GM13977 (cell line): ENCODE data around the gene RPS19.
"Not testable (repeated sequence)": the region's sequence is repeated elsewhere in the genome, so short reads cannot be mapped to it uniquely, and the experiment has no call there.

ENCODE experiments used
- DNase-seq: peaks from one replicate; pipeline ENCODE4 v3.0.0; 2012; ENCODE audit warnings: low spot score
- in situ Hi-C: fragments of 300-500 bp; cut with MboI; formaldehyde crosslinking; loops from one replicate; pipeline ENCODE4 v1.12.0; 2022; ENCODE audit warnings: low sequenced_read_pairs, low pct_unique_long_range_greater_than_20kb, mixed read lengths, inconsistent platforms; ENCODE audit not compliant: unreplicated experiment
- TF ChIP-seq, protein P1 (sequence below): IDR thresholded peaks from 2 replicates; pipeline ENCODE4 v1.5.1; 2012; ENCODE audit warnings: mild to moderate bottlenecking, control low read depth; ENCODE audit not compliant: insufficient read depth; ENCODE audit errors: extremely low read depth, missing control alignments

The RPS19 gene

DNA sequence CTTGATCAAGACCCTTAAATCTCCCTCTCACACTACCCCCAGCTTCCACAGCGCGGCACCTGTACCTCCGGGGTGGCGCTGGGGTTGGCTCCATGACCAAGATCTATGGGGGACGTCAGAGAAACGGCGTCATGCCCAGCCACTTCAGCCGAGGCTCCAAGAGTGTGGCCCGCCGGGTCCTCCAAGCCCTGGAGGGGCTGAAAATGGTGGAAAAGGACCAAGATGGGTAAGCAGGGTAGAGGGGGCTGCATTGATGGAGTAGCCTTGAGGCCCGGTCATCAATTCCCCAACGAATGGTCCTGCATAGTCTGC is 8.9 kb downstream of the RPS19 start:
- TF ChIP-seq, protein P1, sequence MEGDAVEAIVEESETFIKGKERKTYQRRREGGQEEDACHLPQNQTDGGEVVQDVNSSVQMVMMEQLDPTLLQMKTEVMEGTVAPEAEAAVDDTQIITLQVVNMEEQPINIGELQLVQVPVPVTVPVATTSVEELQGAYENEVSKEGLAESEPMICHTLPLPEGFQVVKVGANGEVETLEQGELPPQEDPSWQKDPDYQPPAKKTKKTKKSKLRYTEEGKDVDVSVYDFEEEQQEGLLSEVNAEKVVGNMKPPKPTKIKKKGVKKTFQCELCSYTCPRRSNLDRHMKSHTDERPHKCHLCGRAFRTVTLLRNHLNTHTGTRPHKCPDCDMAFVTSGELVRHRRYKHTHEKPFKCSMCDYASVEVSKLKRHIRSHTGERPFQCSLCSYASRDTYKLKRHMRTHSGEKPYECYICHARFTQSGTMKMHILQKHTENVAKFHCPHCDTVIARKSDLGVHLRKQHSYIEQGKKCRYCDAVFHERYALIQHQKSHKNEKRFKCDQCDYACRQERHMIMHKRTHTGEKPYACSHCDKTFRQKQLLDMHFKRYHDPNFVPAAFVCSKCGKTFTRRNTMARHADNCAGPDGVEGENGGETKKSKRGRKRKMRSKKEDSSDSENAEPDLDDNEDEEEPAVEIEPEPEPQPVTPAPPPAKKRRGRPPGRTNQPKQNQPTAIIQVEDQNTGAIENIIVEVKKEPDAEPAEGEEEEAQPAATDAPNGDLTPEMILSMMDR, result no peak
- in situ Hi-C loops, result no loop called here
- DNase-seq, result no peak

DNA sequence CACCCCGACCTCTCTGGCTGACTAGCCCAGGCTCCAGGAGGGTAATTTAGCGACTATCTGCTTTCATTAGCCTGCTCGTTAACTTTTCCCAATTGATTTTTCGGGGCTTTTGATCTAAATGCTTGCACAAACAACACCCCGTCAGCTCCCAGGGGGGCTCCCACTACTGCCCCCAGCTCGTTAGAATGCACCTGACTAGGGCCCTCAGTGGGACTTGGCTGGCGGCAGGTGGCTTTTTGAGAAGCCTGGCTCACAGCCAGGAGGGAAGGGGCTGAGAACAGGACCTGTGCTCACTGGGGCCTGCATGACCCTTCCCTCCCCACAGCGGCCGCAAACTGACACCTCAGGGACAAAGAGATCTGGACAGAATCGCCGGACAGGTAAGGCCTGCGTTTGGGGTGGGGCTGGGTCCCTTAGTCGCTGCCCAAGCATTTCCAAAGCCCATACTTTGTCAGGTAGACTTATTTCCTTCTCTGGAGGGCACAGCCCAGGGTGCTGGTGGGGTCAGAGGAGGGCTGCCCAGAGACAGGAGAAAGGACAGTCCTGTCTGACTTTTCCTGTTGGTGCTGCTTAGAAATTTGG is 9.4 kb downstream of the RPS19 start:
- no peak for DNase-seq
- TF ChIP-seq, protein P1, result no peak
- in situ Hi-C loops, result no loop called here

DNA sequence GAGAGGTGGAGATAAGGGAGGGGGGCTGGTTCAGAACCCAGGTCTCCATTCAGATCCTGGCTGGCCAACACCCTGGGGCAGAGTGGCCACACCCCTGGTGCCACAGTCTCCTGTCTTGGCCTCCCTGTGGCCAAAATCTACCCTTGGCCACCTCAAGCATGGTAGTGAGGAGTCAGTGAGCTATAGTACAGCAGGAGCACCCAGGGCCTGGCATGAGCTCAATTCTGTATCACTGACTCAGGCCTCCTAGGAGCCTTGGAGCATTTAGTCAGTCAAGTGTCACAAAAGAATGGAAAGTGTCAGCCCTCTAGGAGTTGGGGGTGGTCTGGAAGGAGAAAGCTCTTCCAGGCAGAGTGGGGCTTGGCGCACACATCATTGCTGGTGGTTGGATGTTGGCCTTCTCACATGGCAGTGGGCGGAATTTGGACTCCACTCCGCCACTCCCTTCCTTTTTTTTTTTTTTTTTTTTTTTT is 10.4 kb downstream of the RPS19 start:
- DNase-seq, result no peak
- TF ChIP-seq, protein P1, result no peak
- in situ Hi-C loops, result loop anchor here (5.0 kb wide), 1 partner anchor 82 kb away; no protein-coding TSS in a partner anchor

DNA sequence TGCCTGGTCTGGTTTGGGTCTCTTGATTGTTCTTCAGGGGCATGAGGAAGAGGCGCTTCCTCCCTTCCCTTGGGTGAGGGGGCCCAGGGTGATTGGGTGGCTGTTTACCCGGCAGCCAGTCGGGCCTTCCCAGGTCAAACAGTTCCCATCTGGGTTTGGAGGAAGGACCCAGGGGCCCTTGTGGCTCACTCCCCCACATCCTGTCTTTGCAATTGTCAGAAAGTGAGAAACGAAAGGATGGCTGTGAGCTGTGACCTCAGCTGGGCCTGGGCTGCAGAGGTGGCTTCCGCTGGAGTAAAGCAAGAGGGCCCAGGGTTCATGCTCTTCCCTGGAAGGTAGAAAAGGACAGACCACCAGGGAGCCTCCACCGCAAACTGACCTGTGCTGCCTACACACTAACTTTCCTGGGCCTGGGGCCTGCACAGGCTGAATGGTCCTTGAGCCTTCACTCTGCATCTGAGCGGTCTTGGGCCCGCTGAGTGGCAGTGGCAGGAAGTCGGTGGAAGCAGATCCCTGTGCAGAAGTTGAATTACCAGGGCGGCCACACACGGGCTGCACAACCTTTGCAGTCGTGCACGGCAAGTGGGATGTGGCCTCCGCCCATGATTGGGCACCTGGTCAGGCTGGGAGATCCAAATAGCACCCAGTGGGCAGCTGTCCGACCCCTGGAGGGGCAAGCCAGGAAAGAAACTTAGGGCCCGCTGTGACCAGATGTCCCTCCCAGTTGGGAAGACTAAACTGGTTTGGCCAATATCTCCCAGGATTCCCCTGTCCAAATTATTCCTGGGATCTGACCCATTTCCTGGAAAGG is 11.7 kb downstream of the RPS19 start:
- in situ Hi-C loops, result loop anchor here (5.0 kb wide), 1 partner anchor 81 kb away; no protein-coding TSS in a partner anchor
- TF ChIP-seq, protein P1, result no peak
- DNase-seq, result peak; percentile 77

DNA sequence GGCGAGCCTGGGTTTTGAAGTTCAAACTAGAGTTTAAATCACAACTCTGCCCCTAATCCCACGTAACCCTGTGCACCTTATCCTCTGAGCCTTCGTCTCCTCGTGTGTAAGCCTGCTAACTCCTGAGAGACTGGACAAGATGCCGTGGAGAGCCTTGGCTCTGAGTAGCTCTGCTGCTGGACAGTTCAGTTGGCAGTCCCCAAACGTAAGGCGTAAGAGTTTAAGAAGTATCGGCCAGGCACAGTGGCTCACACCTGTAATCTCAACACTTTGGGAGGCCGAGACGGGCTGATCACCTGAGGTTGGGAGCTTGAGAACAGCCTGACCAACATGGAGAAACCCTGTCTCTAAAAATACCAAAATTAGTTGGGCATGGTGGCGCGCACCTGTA is 12.3 kb downstream of the RPS19 start:
- no peak for DNase-seq
- TF ChIP-seq, protein P1, result no peak
- in situ Hi-C loops, result loop anchor here (5.0 kb wide), 1 partner anchor 80 kb away; no protein-coding TSS in a partner anchor

DNA sequence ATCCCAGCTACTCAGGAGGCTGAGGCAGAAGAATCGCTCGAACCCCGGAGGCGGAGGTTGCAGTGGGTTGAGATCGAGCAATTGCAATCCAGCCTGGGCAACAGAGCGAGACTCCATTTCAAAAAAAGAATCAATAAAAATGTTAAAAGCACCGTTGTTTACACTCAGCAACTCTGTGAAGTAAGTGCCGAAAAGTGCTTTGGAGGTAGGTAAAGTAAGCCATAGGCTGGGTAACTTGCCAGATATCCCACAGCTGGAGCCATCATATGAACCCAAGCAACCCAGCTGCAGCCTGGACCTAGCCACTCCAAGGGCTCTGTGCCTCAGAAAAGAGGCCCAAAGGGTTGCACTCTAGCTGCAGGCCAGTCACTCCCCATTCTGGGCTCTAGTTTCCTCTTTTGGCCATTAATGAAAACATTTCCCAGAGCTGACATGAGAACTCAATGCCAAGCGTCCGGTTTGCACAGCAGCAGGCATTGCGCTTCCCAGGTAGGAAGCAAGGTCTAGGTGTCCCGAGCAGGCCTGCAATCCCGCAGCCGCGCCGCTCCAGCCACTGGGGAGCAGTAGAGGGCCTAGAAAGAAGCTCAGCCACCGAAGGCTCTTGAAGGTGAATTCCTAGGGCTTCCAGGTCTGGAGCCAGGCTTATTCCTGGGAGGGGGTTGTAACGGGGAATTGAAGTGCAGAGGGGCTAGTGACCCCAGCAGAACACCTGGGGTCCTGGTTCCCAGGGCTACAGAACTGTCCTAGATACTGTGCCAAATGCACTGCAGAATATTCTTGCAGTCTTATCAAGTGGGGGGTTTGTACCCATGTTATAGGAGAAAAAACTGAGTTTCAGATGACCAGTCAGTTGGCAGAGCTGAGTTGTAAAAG is 13.0 kb downstream of the RPS19 start:
- no peak for DNase-seq
- in situ Hi-C loops, result loop anchor here (5.0 kb wide), 1 partner anchor 79 kb away; no protein-coding TSS in a partner anchor
- TF ChIP-seq, protein P1, result peak; percentile 96

DNA sequence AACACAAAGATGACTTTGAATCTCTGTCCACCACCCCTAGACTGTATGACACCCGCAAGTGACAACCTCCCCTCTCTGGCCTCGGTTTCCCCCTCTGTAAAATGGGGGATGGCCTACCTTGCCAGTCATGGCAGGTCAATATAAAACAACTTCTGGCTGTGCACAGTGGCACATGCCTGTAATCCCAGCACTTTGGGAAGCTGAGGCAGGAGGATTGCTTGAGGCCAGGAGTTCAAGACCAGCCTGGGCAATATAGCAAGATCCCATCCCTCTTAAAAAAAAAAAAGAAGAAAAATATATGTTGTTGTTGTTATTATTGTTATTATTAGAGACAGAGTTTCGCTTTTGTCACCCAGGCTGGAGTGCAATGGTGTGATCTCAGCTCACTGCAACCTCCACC is 15.9 kb downstream of the RPS19 start:
- in situ Hi-C loops, DNase-seq: not testable (repeated sequence)
